Tibial nerve (tissue), 4 donors: ENCODE measurements around the gene IGF2BP1. TPM values are rescaled to one million over a fixed set of nuclear protein-coding genes. Genes with fewer than 3 reads are reported as not detected.

Source experiments
- DNase-seq, 2 donors: peaks; one replicate each; pipeline ENCODE4 v3.0.0-alpha.2; 2019; ENCODE audit warnings: low spot score in 2 of 2
- H3K27ac ChIP-seq, 4 donors: fragments of 200-600 bp; sonication (generic) in 3 of 4; one replicate each; pipeline ENCODE4 v1.5.1; 2017 to 2019; ENCODE audit warnings: mild to moderate bottlenecking in 1 of 4
- H3K27me3 ChIP-seq, 2 donors: fragments of 200-600 bp; sonication (generic) in 1 of 2; one replicate each; pipeline versions ENCODE4 v1.5.1 to v1.6.0; 2017 to 2019
- H3K36me3 ChIP-seq, 3 donors: fragments of 200-600 bp; sonication (generic); one replicate each; pipeline ENCODE4 v1.5.1; 2018 to 2019
- H3K4me1 ChIP-seq, 4 donors: fragments of 200-600 bp; sonication (generic) in 3 of 4; one replicate each; pipeline ENCODE4 v1.5.1; 2017 to 2019
- H3K4me3 ChIP-seq, 4 donors: fragments of 200-600 bp; sonication (generic) in 3 of 4; one replicate each; pipeline ENCODE4 v1.5.1; 2017 to 2019; ENCODE audit warnings: mild to moderate bottlenecking in 1 of 4, moderate library complexity in 1 of 4
- H3K9me3 ChIP-seq, 4 donors: fragments of 200-600 bp; sonication (generic) in 3 of 4; one replicate each; pipeline ENCODE4 v1.5.1; 2017 to 2019
- CTCF ChIP-seq, 5 experiments: fragments of 200-600 bp in 3 of 5; fragments of 450-650 bp in 2 of 5; sonication (generic) in 3 of 5; IDR thresholded peaks; one replicate each; pipeline ENCODE4 v1.5.1; 2016 to 2019; ENCODE audit warnings: antibody characterized with exemption in 5 of 5, mild to moderate bottlenecking in 3 of 5, moderate library complexity in 2 of 5
- EP300 ChIP-seq, 2 donors: sonication (generic); formaldehyde crosslinking; IDR thresholded peaks; one replicate each; pipeline ENCODE4 v1.6.1; 2017; ENCODE audit warnings: antibody characterized with exemption in 2 of 2, mild to moderate bottlenecking in 1 of 2
- POLR2A ChIP-seq, 2 donors: fragments of 450-650 bp; IDR thresholded peaks; one replicate each; pipeline ENCODE4 v1.6.1; 2017; ENCODE audit warnings: antibody characterized with exemption in 2 of 2, mild to moderate bottlenecking in 2 of 2, moderate library complexity in 2 of 2
- WGBS, 2 donors: methylation state at CpG; one replicate each; pipeline ENCODE4 v1.1.5; 2018; 5-methylcytosine and 5-hydroxymethylcytosine counted together
- total RNA-seq, 4 donors: library from RNA; depleted of rRNA; stranded (reverse); fragments of >200 nt; gene quantifications; one replicate each; pipeline ENCODE4 v1.1.0, GENCODE V29; 2016

IGF2BP1 gene
- total RNA-seq, 4 donors from 2014 or later = not detected

GRCh38 chr17:49012769-49013255, 15.6 kb downstream of the IGF2BP1 start:
- Histone ChIP-seq H3K27me3 (peaks cover 2 to 95% of the 10 kb centered on the region in 2 donors), H3K4me1 (peaks cover 0 to 30% (median 0%) of the 10 kb centered on the region in 4 donors), H3K9me3 (no peaks in the 10 kb centered on the region), H3K36me3 (no peaks in the 10 kb centered on the region), H3K4me3 (no peak overlapping the region), H3K27ac (no peak overlapping the region)
- DNase-seq = no peak
- 63 to 77% methylated on average over 8 to 9 of the region's 9 CpGs for WGBS, 2 donors
- TF ChIP-seq CTCF (IDR thresholded peaks at IDR 0.05) (no peak), EP300 (IDR thresholded peaks at IDR 0.05) (no peak), POLR2A (IDR thresholded peaks at IDR 0.05) (no peak)

GRCh38 chr17:49013311-49014213, 16.4 kb downstream of the IGF2BP1 start:
- Histone ChIP-seq H3K4me3 (no peak overlapping the region), H3K27ac (no peak overlapping the region), H3K4me1 (peaks cover 0 to 30% (median 0%) of the 10 kb centered on the region in 4 donors), H3K27me3 (peaks cover 2 to 91% of the 10 kb centered on the region in 2 donors), H3K9me3 (no peaks in the 10 kb centered on the region), H3K36me3 (no peaks in the 10 kb centered on the region)
- WGBS, 2 donors = 27 to 28% methylated on average over 27 to 37 of the region's 65 CpGs
- no peak for DNase-seq
- TF ChIP-seq POLR2A (IDR thresholded peaks at IDR 0.05) (no peak), EP300 (IDR thresholded peaks at IDR 0.05) (no peak), CTCF (IDR thresholded peaks at IDR 0.05) (no peak)

- Histone ChIP-seq H3K27me3 (peaks cover 2 to 77% of the 10 kb centered on the region in 2 donors), H3K9me3 (no peaks in the 10 kb centered on the region), H3K27ac (no peak overlapping the region), H3K4me3 (no peak overlapping the region), H3K4me1 (peaks cover 0 to 30% (median 0%) of the 10 kb centered on the region in 4 donors), H3K36me3 (no peaks in the 10 kb centered on the region)
- TF ChIP-seq CTCF (IDR thresholded peaks at IDR 0.05) (no peak), EP300 (IDR thresholded peaks at IDR 0.05) (no peak), POLR2A (IDR thresholded peaks at IDR 0.05) (no peak)
- WGBS, 2 donors = 71 to 77% methylated on average over 22 of the region's 22 CpGs
- DNase-seq = no peak
These were observed 18.2 kb downstream of the IGF2BP1 start for GRCh38 chr17:49015179-49015923.

GRCh38 chr17:49015924-49016774, 19.0 kb downstream of the IGF2BP1 start:
- TF ChIP-seq CTCF (IDR thresholded peaks at IDR 0.05) (no peak), POLR2A (IDR thresholded peaks at IDR 0.05) (no peak), EP300 (IDR thresholded peaks at IDR 0.05) (no peak)
- Histone ChIP-seq H3K9me3 (no peaks in the 10 kb centered on the region), H3K4me1 (peaks cover 0 to 30% (median 0%) of the 10 kb centered on the region in 4 donors), H3K27ac (no peak overlapping the region), H3K36me3 (no peaks in the 10 kb centered on the region), H3K4me3 (no peak overlapping the region), H3K27me3 (peaks cover 2 to 71% of the 10 kb centered on the region in 2 donors)
- WGBS, 2 donors = 34 to 38% methylated on average over 11 of the region's 11 CpGs
- no peak for DNase-seq
